Stimulated activated CD4-positive, alpha-beta T cell treated with anti-CD3 and anti-CD28 coated beads, Interleukin-4, amount 100 ng/mL, for 48 hours (primary cell): ENCODE measurements around the gene KIF2C.
"Not testable (repeated sequence)": the region's sequence is repeated elsewhere in the genome, so short reads cannot be mapped to it uniquely, and the experiment has no call there.

Experiments
- DNase-seq, 2 donors: peaks; one replicate each; pipeline ENCODE4 v3.0.0-alpha.2; 2020; ENCODE audit warnings: low read depth in 2 of 2

The KIF2C gene

DNA sequence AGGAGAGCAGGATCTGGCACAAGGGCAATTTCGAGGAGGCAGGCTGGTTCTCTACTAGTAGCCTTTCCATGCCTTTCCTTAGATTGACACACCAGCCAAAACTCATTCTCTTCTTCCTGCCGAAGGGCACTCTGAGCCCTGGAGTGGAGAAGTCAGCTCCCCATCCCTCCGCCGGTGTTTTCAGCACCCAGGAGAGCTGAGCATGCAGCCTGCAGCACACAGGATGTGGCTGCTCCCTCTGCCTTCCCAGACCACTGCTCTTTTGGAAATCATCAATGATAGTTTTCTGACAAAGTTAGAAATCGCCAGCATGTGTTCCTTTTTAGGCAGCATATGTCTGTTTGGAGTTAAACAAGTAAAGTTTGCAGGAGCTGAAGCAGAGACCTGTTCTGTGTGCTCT, 20.3 kb upstream of the KIF2C start:
- no peak for DNase-seq

- DNase-seq, result no peak
Measured at GRCh38 chr1:44720281-44720680, 19.4 kb upstream of the KIF2C start.

- DNase-seq, result peak; percentile 67 to 83
Measured at GRCh38 chr1:44721485-44722361, 17.9 kb upstream of the KIF2C start.

DNA sequence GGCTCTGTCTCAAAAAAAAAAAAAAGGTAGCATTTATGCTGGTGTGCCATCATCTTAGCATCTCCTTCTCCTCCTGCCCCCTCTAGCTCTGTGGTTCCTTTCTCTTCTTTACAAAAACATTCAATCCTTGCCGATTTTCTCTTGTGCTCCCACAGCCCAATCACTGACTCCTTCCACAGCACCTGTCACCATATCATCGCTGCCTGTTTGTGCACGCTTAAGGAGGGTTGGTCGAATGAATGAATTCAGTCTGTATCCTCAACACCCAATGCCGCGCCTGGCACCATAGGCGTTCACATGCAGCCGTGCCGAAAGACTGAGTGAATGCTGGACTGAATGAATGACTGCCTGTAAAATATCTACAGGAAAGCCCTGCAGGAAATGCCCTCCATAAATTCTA, 16.6 kb upstream of the KIF2C start:
- no peak for DNase-seq

GRCh38 chr1:44723496-44724295, 15.9 kb upstream of the KIF2C start:
- DNase-seq, result no peak

DNA sequence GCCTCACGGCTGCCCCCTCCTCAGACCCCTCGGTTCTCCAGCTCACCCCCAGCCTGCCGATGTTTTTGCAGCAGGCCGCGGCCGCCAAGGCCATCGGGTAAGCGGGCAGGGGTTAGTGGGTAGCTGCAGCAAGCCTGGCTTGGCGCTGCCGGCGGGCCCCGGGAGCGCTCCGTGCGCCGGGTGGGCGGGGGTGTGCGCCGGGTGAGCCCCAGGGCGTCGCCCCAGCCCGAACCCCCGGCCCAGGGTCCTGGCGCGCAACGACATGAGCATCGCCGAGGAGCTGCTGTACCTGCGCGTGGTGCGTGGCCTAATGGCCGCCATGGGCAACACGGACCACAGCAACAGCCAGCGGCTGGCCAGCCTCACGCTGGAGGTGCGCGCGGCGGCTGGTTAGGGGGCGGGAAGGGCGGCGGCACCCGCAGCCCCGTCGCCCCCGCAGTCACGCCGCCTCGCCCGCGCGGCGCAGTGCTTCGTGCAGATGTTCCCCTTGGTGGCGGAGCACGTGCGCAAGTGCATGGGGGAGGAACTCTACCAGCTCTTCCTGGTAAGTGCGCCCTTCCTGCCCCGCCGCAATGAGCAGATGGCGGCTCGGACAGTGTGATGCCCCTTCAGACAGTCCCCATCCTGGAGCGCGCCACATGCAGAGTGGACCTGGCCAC, 15.2 kb upstream of the KIF2C start:
- DNase-seq, result no peak

- no peak for DNase-seq
Measured at GRCh38 chr1:44724955-44725698, 14.5 kb upstream of the KIF2C start.

GRCh38 chr1:44730741-44731512, 8.7 kb upstream of the KIF2C start, which contains the start of gene RNU5D-1:
Gene RNU5D-1 (minus strand): TSS chr1:44731170.
- DNase-seq, result peak; percentile 94 to 96

GRCh38 chr1:44733365-44733764, 6.3 kb upstream of the KIF2C start:
- DNase-seq, result no peak

DNA sequence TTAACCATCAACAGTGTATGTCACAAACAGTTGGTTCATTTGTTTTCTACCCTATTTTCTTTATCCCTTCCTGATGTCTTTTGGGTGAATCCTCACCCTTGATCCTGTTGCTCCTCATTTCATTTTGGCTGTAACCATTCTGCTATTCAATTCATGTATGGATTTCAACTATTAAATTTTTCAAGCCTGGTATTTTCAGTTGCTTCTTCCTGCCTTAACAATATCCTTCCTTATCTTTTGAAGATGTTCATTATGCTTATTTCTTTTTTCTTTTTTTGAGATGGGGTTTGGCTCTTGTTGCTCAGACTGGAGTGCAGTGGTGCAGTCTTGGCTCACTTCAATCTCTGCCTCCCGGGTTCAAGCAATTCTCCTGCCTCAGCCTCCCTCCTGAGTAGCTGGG, 5.9 kb upstream of the KIF2C start:
- DNase-seq, result no peak

- DNase-seq, result no peak
Measured at GRCh38 chr1:44735992-44736391, 3.6 kb upstream of the KIF2C start.

- not testable (repeated sequence) for DNase-seq
Measured at GRCh38 chr1:44738953-44739306, 707 bp upstream of the KIF2C start.

DNA sequence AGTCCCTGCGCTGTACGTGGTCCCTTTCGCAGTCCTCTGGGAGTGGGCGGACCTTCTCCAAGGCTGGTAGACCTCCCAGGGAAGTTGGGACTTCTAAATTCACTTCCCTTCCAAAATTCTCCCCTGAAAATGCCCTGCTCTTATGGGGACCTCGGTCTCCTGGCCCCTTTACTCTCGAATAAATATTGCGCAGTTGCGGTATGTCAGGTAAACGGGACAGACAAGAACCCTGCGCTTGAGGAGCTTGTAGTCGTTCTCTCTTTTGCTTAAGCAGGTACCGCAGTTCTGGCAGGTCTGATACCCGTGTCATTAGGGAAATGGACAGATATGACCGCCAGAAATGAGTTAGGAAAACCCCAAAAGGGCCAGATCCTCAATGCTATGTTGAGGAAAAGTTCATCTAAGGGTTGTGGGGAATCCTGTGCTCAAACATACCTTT, 561 bp downstream of the KIF2C start:
- no peak for DNase-seq

DNA sequence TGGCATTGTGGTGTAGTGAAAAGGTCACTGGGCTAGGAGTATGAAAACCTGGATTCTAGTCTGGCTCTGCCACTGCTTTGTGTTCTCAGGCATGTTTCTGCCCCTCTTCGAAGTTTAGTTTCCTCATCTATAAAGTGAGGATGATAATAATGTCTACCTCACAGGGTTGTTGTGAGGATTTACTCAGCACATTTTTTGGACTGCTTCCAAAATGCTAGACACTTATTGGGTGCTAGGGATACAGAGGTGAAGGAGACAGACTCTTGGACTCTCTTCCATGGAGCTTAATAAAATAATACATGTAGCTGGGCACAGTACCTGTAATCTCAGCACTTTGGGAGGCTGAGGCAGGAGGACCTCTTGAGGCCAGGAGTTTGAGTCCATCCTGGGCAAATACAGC, 3.6 kb downstream of the KIF2C start:
- no peak for DNase-seq

- DNase-seq, result no peak
Measured at GRCh38 chr1:44747878-44748277, 8.2 kb downstream of the KIF2C start.

GRCh38 chr1:44757420-44757819, 17.8 kb downstream of the KIF2C start:
- no peak for DNase-seq

- DNase-seq, result no peak
Measured at GRCh38 chr1:44759077-44759476, 19.4 kb downstream of the KIF2C start.

GRCh38 chr1:44760876-44761275, 21.2 kb downstream of the KIF2C start:
- no peak for DNase-seq

DNA sequence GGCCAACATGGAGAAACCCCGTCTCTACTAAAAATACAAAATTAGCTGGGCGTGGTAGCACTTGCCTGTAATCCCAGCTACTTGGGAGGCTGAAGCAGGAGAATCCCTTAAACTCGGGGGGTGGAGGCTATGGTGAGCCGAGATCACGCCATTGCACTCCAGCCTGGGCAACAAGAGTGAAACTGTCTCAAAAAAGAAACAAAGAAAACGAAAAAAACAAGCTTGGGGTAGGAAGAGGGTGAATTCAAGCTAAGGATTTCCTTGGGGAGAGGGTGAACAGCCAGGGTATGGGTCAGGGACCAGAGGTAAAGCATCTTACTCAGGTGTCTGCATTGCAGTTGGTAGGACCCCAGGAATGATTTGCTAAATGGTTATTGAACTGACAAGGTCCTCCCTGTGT, 26.8 kb downstream of the KIF2C start:
- DNase-seq, result not testable (repeated sequence)

DNA sequence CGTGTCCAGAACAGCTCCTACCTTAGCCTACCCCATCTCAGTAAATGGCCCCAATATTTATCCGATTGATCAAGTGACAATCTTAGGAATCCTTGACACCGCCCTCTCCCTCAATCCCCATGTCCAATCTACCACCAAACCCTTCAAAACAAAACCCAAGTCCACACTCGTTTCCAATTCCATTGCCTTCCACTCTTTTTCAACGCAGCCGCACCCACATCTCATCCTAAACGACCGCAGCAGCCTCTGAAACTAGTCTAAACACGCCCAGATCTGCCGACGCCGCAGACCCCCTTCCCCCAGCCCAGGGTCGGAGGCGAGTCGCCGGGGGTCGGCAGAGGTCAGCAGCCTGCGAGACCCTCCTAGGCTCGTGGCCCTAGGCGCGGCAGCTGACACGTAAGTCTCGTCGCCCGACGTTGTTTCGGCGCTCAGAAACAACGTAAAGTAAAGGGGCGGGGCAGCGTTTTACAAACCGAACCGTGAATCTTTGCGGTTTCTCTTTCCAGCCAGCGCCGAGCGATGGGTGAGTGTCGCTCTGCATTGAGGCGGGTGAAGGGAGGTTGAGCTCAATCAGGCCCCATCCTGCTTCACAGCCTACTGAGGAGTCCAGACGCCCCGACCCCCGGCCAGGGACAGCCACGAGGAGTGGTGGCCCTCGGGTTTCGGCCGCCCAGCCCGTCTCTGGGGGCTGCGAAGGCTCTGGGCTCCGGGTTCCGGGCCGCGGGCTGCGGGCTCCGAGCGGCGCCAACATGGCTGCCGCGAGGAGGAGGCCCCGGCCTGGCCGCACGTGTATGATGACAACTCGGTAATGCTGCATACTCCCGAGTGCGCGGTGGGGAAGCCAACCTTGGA, 35.7 kb downstream of the KIF2C start, which contains the start of gene RPS8:
RPS8 (plus strand) TSS at position 463 of the 852 bp plus-strand sequence; CDS start at position 520, 57 bp downstream.
- peak; percentile 85 to 88 for DNase-seq
